Measurements from ENCODE around the gene CXXC5.

The CXXC5 gene

DNA sequence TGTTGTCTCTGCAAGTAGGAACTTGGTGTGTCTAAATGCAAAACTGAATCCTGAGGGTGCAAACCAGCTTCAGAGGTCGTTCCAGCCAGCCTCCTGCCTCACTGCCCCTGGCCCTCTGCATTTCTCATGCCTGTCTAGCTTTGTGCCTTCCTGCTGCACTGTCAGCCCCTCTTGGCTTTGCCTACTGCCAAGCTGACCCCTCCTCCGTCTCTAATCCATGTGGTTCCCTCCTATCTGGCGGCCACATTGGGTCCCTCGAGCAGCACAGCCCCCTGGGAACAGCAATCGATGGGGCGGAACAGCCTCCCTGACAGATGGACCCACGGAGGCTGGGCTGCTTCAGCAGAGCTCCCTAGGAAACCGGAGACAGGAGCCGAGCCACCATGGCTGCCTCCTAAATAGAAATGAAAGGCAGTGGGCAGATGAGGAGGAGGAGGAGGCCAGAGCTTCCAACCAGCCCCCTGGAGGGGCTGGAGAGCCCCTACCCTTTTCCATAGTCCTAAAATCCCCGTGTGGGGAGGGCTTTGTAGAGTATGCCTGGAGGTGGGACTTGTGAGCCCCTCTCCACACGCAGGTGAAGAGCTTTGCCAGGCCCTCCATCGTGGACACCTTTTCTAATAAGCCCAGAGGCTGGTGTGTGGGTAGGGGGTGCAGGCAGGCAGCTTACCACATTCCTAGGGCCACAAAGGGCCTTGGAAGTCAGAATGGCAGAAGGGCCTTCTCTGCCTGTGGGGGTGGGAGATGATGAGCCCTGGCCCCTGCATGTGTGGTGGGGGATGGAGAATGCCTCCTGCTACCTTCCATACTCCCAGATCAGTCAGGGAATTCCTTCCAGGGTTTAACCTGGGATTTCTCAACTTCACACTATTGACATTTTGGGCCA is 9.2 kb upstream of the CXXC5 start:
- DNase-seq = peak; percentile 54

DNA sequence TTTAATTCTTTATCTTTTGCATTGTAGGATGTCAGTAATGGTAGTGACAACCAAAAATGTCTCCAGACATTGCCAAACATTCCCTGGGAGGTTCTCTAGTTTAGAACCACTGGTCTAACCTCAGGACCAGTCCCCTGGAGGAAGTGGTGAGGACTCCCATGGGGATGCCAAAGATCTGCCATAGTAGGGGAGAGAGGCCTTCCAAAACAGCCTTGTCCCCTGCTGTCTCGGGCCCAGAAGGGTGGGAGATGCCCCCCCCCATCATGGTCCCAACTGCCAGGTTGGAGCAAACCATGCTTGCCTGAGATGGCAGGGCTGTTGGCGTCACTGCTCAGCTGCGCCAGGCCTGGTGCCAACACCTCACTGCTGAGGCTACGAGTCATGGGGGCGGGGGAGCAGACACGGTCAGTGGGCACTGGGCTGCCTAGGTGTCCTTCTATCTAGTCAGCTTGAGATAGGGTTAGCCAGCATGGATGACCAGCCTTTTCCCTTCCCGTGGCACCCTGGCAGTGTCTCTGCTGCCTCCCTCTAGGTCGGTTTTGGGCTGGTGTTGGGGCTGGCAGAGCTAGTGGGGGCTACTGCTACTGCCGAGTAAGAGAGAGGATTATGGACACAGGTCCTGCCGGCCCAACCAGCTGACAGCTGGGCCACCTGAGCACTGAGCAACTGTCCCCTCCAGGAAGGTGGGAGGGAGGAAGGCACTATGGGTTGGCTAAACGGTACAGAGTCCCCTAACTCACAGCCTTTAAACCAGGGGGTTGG is 8.3 kb upstream of the CXXC5 start:
- peak; percentile 52 for DNase-seq

DNA sequence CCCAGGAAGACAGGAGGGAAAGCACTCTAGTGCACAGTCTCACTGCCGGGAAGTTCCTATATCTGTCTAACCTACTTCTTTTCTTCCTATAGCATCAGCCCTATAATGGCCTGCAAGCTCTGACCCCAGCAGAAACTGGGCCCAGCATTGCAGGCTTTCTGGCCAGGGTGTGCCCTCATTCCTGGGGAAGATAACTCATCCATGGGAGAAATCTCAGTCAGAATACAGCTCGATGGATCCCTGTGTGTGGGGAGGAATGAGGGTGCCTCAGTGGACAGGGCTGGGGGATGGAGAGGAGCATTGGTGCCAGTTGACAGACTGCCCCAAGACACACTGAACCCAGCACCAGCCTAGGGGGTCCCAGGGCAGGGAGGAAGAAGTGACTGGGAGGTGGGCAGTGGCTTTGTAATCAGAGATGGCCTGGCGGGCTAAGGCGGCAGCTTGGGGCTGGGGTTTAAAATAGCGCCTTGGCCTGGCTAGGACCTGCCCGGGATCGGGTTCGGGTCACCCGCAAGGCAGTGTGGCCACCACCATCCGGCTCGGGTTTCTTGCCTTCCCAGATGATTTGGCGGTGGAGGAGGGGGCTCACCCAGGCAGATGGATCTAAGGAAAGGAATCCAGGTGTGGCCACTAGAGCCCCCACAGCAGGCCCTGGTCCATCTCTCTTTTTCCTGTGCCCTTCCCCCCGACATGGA is 7.6 kb upstream of the CXXC5 start:
- DNase-seq = peak; percentile 52

DNA sequence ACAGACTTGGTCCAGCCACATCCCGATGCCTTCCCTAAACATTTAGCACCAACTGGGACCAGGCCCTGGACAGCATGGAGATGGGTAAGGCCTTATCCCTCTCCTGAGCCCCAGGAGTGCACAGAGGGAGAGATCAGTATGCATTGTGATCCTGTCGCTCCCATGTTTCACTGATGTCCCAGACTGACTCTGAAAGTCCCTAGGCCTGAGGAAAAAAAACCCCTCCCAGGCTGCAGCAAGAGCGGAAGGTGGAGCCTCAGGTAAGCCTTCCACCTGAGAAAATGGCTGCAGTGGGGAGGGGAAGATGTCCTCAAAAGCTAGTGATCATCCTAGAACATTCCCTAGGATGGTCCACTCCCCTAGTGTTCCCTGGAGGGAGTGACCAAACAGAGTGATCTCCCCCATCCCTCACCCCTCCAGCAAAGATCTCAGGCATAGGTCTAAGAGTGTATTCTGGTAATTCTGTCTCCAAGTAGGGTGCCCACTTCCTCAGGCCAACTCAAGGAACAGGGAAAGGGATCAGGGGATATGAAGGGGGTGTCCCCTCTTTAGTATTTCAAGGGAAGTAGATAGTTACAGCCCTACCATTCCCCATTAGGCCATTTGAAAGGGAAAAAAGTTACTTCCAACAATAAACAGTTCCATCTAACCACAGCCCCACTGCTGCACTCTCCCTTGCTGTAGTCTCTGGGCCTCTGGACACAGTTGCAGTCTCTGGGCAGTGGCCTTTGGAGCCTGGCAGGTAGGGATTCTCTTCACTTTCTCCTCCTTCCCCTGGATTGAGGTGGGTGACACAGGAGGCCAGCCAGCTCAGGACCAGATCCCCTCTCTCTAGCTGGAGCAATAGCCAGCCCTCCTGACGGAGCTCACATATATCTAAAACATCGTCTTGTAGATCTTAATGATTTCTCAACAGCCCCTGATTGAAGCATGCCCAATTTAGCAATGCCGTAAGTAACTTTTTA is 6.8 kb upstream of the CXXC5 start:
- DNase-seq = peak; percentile 46

DNA sequence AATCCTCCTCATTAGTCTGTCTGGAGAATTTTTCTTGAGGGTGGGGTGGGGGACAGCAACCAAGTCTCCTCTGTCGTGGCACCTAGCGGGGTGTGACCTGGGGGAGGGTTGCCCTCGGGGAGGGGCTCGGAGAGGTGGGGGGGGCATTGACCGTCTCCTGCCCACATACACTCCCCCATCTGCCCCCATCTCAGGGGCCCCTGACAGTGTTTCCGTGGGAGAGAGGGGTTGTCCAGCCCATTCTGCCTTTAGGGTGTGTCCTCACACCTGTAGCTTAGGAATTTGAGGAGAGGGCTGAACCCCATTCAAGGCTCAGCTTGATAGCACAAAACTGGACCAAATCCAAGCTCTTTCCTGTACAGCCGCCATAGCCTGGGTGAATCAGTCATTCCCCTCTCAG is 5.9 kb upstream of the CXXC5 start:
- peak; percentile 44 for DNase-seq

DNA sequence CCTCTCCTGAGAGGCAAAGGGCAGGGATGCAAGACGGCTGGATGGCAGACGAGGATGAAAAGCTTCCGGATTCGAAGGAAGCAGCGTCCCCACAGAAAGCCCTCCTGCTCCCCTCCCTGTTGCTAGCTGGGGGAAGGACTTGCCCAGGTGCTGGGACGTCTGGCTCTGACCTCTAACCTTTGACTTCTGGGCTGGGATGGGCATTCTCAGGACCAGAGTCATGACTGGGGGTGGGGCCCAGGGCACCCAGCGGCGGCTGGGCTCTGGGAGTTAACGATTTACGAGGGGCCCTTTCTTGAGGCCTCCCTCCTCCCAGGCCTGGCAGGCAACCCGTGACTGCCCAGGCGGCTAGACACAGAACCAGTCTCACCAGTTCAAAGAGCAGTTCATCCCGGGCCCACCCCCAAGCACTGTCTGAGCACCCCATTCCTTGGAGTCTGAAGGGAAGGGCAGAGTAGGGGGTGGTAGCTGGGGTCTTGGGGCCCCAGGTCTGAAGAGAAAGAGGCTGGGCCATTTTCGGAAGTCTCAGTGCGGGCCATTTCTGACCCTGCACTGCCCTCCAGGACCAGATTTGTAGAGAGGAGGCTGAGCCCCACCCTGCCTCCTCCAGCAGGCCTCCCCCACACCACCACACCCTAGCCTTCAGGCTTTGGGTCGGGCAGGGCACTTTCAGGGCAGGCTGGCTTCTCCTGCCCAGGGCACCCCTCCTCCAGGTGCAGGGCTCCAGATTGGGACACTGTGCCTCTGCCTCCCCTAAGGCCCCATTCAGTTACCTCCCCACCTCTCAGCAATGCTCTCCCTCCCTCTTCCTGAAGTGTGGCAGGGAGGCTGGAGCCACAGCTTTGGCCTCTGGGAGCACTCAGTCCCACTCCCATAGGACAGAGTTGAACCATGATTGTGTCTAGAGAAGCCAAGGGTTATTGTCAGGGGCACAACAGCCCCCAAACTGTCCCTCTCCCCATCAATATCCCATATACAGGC is 5.0 kb upstream of the CXXC5 start:
- DNase-seq = no peak

DNA sequence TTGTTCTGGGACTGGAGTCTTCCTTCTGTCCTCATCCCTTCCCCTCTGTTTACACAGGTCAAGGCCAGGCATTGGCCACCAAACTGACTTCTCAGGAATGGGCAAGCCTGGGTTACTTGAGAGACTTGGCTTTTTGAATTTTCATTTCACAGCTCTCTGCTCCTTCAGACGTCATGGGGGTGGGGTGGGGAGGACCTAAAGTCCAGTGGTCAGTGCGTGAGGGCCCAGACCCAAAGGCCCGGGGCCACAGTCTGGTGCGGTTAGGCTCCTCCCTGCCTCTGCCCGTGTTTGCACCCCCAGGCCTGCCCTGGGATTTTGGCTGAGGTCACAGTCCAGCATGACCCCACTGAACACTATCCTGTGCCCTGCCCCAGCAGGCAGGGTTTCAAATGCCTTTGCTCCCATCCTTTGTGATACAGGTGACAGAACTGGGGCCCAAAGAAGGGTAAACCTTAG is 4.1 kb upstream of the CXXC5 start:
- DNase-seq = no peak

DNA sequence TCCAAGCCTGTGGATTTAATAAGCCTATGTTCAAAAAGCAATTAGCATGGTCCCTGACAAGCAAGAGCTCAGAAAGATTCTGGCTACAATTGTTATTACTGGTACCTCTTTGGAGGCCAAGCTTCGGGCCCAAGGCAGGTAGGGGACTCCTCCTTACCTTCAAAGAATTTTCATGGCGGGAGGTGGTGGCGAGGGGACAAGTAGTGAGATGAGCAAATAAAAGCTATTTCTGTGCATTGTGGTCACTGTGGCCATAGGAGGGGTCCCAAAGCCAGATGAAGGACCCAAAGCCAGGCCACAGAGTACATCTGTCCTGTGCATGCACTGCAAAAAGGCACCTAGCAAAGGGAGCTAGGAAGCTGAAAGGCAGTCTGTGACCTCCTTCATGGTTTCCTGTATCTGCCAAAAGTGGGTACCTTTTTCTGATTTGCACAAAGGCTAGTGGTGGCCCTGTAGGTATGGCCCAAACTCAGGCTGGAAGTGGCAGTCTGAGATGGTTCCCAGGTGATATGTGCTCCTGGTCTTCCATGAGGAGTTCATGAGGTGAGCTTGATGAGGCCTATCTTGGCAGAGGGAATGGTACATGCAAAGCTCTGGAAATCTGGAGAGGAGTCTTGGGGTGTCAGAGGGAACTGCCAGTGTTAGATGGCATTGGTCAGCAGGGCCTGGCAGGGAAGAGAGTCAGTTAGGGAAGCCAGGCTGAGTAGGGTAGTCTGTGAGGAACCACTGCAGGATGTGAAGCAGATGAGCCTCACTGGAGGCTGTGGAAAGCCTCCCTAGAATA is 3.3 kb upstream of the CXXC5 start:
- DNase-seq = no peak

DNA sequence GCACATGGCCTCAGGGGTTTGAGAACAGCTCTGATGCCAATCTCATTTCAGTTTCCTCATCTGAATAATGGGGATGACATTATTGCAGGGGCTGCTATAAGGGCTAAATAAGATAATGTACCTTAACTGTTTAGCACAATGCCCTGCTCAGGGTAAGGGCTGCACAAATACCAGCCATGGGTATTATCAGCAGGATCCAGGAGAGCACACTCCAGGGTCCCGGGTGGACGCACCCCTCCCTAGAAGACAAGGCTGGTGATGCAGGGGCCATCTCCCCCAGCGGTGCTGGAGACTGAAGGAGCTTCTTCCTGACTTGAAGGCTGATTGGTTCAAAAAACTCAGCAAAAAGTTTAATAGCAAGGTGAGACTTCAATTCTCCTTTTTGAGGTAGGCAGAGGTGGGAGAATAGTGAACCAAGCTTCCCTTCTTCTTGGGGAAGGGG is 2.7 kb upstream of the CXXC5 start:
- no peak for DNase-seq

DNA sequence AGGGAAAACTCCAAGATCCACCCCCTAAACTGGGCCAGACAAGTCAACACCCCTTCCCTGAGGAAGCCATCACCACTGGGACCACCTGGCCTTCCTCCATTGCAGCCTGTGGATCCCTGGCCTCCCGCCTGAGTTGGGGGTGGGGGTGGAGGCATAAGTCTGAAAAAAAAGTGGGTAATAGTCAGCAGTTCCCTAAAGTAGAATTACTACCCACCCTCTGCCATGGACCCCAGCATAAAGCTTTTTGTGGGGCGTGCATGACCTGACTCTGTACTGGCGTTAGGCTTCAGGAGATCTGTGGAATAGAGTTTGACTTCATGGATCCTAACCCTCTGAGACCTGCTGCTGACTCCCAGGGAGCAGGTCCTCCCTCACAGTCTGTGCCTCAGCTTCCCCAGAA is 2.0 kb upstream of the CXXC5 start:
- DNase-seq = no peak

DNA sequence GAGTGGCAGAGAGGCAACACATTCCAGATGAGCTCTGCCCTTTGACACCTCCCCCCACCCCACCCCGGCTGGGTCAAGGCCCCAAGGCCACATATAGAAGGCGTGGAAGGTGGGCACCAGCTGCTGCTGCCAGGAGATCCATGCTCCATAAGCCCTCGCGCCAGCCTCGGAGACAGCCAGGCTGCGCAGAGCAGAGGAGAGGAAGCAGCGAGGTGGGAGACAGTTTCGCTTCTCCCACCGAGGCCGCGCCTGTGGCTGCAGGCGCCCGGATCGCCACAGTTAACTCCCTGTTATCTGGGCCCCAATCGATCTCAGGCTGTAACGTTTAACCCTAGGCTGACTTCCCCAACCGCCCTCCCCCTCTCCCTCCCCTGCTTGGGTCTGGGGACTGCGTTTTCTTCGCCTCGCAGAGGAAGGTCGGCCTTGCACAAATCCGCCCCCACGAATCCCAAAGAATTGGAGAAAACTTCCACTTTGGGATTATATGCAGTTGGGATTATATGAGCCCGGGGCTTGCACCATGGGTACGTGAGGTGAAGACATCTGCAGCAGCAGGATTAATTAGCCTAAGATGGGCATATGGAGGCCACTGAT is 1.1 kb upstream of the CXXC5 start:
- DNase-seq = no peak

DNA sequence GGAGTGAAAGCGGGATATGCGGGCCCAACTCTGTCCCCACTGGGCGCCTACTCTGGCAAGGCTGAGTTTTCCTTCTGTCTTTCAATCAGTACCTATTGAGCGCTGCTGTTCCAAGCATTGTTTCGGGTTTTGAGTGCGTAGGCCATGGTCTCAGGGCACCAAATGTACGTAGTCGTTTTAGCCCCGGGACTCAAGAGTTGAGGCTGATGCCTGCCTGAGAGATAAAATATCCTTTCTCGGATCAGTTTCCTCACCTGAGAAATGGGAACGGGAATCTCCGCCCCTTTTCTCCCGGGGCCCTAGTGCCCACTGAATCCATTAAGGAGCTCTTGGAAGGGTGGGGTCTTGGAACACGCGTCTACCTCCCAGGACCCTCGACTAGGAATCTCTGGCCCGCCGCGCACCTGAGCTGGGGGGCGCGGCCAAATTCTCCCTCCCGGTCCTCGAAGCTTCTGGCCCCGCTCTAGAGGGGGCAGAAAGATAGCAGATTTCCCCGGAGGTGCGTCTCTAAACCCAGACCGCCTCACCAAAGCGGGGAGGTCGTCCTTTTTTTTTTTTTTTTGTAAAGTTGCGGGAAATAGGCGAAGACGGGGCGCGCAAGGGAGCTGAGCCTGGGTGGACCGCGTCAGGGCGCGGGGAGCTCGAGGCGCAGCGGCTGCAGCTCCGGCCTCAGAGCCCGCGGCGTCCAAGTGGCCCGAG is 494 bp upstream of the CXXC5 start:
- no peak for DNase-seq

DNA sequence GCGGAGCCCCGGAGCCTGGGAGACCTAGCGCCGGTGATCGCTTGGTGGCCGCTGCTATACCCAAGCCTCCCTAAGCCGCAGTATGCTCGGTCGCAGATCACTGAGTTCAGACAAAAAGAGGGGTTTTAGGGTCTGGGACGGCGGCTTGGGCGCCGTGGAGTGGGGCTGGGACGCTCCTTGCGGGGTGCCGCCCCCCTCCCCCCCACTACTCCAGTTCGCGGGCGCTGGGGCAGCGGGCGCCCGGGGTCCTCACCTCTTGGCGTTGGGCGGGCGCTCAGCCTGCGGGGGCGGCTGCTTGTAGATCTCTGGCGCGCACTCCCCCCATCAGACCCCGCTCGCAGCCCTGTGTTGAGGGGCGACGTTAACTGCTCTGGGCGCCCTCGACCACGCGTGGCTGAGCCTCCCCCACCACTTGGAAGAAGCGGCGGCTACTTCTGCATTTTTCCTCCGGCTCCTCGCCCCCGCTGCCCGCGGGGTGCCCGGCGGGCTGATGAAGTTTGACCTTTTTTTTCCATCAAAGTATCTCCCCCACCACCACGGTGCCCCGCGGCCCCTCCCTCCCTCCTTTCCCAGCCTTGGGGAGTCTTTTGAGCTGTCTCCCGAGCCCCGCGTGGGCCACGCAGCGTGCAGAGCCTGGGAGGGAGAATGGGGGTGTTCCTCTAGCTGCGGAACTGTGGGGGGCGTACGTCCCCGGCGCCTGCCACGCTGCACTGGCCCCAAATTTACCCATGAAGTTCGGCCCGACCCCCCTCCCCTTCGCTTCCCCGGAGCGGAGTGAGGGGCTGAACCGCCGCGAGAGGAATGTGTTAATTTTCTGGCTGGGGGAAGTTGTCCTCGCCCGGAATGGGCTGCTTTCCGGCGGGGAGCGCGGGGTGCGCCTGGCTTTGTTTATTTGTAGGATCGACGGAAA is 1.2 kb downstream of the CXXC5 start:
- no peak for DNase-seq

DNA sequence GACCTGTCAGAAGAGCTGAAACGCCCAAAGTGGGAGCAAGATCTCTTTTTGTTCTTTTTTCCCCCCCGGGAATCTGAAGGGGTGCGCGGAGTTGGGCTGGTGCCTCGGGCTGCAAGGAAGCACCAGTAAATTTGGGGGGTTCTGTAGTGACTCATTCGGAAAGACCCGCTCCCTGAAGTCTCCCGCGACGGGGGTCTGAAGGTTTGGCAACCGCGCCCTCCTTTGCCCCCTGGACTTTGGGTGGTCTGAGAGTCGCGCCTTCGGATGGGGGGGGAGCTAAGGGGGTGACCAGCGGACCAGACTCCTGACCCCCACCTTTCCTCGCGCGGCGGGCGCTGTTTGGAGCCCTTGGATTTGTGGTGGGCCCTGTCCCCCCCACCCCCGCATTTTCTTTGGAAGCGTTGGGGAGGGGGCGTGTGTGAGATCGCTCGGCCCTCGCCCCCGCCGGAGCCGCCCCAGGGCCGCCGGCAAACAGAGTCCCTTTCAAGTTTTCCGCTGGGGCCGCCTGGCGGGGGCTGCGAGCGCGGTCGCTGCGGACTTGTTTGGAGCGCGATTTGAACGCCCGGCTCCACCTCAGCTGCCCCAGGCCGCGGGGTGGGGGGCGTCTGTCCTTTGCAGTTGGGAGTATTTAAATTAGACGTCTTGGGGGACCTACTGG is 2.0 kb downstream of the CXXC5 start:
- peak; percentile 70 for DNase-seq

DNA sequence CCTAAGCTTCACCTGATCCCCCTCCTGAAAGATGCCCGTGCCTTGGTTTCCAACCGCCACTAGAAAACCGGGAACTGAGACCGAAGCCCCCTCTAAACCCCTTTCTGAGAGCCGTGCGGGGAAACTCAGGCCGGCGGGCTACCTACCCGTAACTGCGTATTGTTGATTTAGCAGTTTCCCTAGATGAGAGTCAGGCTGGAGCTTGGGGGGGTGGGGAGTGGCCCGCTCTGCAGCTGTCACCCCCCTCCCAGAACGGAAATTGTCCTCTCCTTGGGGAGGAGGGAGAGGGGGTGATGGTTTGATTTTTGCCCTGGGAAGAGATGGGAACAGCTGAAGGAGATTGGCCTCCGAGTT is 2.5 kb downstream of the CXXC5 start:
- DNase-seq = no peak

DNA sequence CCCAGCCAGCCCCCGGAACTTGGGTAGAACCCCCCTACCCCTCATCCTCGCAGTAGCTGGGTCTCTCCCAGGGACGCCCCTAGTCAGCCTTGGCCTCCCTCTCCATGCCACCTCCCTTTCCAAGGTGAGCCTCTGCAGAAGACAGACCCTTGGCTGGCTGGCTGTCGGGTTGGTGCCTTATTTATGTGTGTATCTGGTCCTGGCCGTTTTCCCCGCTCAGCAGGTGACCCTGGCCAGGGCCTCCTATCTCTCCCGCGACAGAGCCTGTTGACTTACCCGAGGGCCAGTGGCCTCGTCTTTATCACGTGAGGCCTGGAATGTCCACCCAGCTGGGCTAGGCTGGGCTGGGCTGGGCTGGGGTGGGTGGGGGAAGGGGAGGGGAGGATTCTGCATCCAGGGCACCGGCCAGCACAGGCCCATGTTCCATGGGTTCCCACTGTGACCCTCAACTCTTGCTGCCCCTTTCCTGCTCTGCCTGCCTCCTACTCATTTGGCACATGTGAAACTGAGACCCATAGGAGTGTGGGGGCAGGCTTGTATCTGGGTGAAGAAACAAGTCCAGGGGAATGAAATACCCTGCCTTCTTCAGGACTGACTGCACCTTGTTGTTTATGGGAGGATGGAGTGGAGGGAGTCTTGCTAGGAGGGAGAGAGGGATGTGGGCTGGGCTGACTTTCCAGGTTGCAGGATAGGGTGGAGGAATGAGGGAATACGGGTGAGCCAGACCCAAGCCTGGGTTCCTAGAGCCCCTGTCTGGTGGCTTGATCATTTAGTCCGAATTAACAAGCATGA is 3.1 kb downstream of the CXXC5 start:
- DNase-seq = no peak

Data from activated CD8-positive, alpha-beta memory T cell treated with anti-CD3 and anti-CD28 coated beads, Interleukin-2, amount 50 U/mL, for 48 hours (primary cell).